Activated CD8-positive, alpha-beta memory T cell treated with anti-CD3 and anti-CD28 coated beads, Interleukin-2, amount 10 ng/mL, durations not matched to agents 7 days and 5 days (primary cell): ENCODE results near the gene CHST14. TPM values are rescaled to one million over a fixed set of nuclear protein-coding genes. Genes with fewer than 3 reads are reported as not detected.

Experiments used
- ATAC-seq: fragments of 150-1000 bp; cut with Tn5 transposase; one replicate; pipeline ENCODE4 v1.10.0; 2021; ENCODE audit warnings: moderate library complexity
- CTCF ChIA-PET: fragments of 350-600 bp; sonication (Branson Sonifier 250); formaldehyde crosslinking; loops from one replicate; lab custom pipeline; 2021; ENCODE audit warnings: antibody characterized with exemption; lab: Charles Lee
- DNase-seq: peaks from one replicate; pipeline ENCODE4 v3.0.0-alpha.2; 2020
- H3K27ac Mint-ChIP-seq: one replicate; pipeline ENCODE4 v1.8.0; 2021; ENCODE audit warnings: mild to moderate bottlenecking, mixed read lengths
- H3K27me3 Mint-ChIP-seq: one replicate; pipeline ENCODE4 v1.8.0; 2021; ENCODE audit warnings: mixed read lengths
- H3K36me3 Mint-ChIP-seq: one replicate; pipeline ENCODE4 v1.8.0; 2021; ENCODE audit warnings: mild to moderate bottlenecking, mixed read lengths
- H3K4me1 Mint-ChIP-seq: one replicate; pipeline ENCODE4 v1.8.0; 2021; ENCODE audit warnings: mixed read lengths
- H3K4me3 Mint-ChIP-seq: one replicate; pipeline ENCODE4 v1.8.0; 2021; ENCODE audit warnings: mild to moderate bottlenecking, moderate library complexity, mixed read lengths
- H3K9me3 Mint-ChIP-seq: one replicate; pipeline ENCODE4 v1.8.0; 2022; ENCODE audit warnings: low read depth, mixed read lengths
- total RNA-seq, 2 experiments: library from RNA; stranded (reverse); gene quantifications; one replicate each; pipeline ENCODE4 v1.2.3, GENCODE V29; 2021

The CHST14 gene
- total RNA-seq: 10 to 100 TPM; 12.3 to 12.6 TPM

GRCh38 chr15:40470423-40471104 lies at the start of gene CHST14:
CHST14 (plus strand) TSS chr15:40470984; CDS start chr15:40471214, 230 bp downstream.
- DNase-seq (peak; percentile 59), ATAC-seq (peak; percentile 87)
- Mint-ChIP-seq H3K4me3 (peak within 1 kb of the TSS; percentile 84), H3K9me3 (no peaks in the 10 kb centered on the region), H3K36me3 (peaks cover 4% of the 10 kb centered on the region), H3K4me1 (peaks cover 21% of the 10 kb centered on the region), H3K27ac (peak within 1 kb of the TSS; percentile 80), H3K27me3 (no peaks in the 10 kb centered on the region)
- CTCF ChIA-PET: interaction anchor here (1.0 to 1.9 kb wide), 4 partner anchors 11 to 49 kb away, joined by 3 to 5 read pairs (median 4); no protein-coding TSS in a partner anchor

- Mint-ChIP-seq H3K9me3 (no peaks in the 10 kb centered on the region), H3K27me3 (no peaks in the 10 kb centered on the region), H3K27ac (no peak overlapping the region), H3K4me3 (no peak overlapping the region), H3K36me3 (peaks cover 4% of the 10 kb centered on the region), H3K4me1 (peaks cover 7% of the 10 kb centered on the region)
- CTCF ChIA-PET: interaction anchor here (0.9 to 13.9 kb wide), 37 partner anchors 9 to 204 kb away, joined by 3 to 235 read pairs (median 5); partner anchors contain the start of genes CCDC9B, CHST14, INAFM2 and IVD
- peak; percentile 99 for ATAC-seq
- DNase-seq: peak; percentile 87
These were observed 49.3 kb upstream of the CHST14 start for GRCh38 chr15:40421246-40422157.

- Mint-ChIP-seq H3K9me3 (no peaks in the 10 kb centered on the region), H3K27ac (no peak overlapping the region), H3K4me1 (peaks cover 7% of the 10 kb centered on the region), H3K4me3 (no peak overlapping the region), H3K36me3 (no peaks in the 10 kb centered on the region), H3K27me3 (no peaks in the 10 kb centered on the region)
- ATAC-seq (no peak), DNase-seq (no peak)
- CTCF ChIA-PET: interaction anchor here (0.9 to 13.9 kb wide), 7 partner anchors 15 to 146 kb away, joined by 3 to 235 read pairs (median 21); partner anchors contain the start of genes CCDC9B and INAFM2
These were observed 46.2 kb upstream of the CHST14 start for GRCh38 chr15:40424483-40425115.

- H3K9me3 Mint-ChIP-seq: no peaks in the 10 kb centered on the region
- DNase-seq: no peak
- ATAC-seq: no peak
- CTCF ChIA-PET: interaction anchor here (1.1 to 13.9 kb wide), 4 partner anchors 57 to 147 kb away, joined by 3 to 235 read pairs (median 70); partner anchors contain the start of gene CCDC9B
- peaks cover 7% of the 10 kb centered on the region for H3K4me1 Mint-ChIP-seq
- H3K4me3 Mint-ChIP-seq: no peak overlapping the region
- H3K27ac Mint-ChIP-seq: no peak overlapping the region
- H3K36me3 Mint-ChIP-seq: no peaks in the 10 kb centered on the region
- H3K27me3 Mint-ChIP-seq: no peaks in the 10 kb centered on the region
These were observed 45.1 kb upstream of the CHST14 start for GRCh38 chr15:40425681-40426080.

- no peaks in the 10 kb centered on the region for H3K27me3 Mint-ChIP-seq
- H3K27ac Mint-ChIP-seq: no peak overlapping the region
- DNase-seq (no peak), ATAC-seq (no peak)
- no peaks in the 10 kb centered on the region for H3K9me3 Mint-ChIP-seq
- no peaks in the 10 kb centered on the region for H3K4me1 Mint-ChIP-seq
- no peak overlapping the region for H3K4me3 Mint-ChIP-seq
- CTCF ChIA-PET: interaction anchor here (0.8 to 13.9 kb wide), 2 partner anchors 63 to 88 kb away, joined by 3 to 235 read pairs; partner anchors contain the start of gene CCDC9B
- no peaks in the 10 kb centered on the region for H3K36me3 Mint-ChIP-seq
These were observed 43.6 kb upstream of the CHST14 start for GRCh38 chr15:40427188-40427587.

GRCh38 chr15:40428185-40428584 lies 42.6 kb upstream of the CHST14 start:
- ATAC-seq (no peak), DNase-seq (no peak)
- Mint-ChIP-seq H3K9me3 (no peaks in the 10 kb centered on the region), H3K36me3 (no peaks in the 10 kb centered on the region), H3K27ac (no peak overlapping the region), H3K4me1 (no peaks in the 10 kb centered on the region), H3K27me3 (no peaks in the 10 kb centered on the region), H3K4me3 (no peak overlapping the region)
- CTCF ChIA-PET: interaction anchor here (13.9 kb wide), 1 partner anchor 89 kb away, joined by 235 read pairs; the partner anchor contains the start of gene CCDC9B

- no peak for DNase-seq
- H3K27ac Mint-ChIP-seq: no peak overlapping the region
- H3K4me3 Mint-ChIP-seq: no peak overlapping the region
- H3K9me3 Mint-ChIP-seq: no peaks in the 10 kb centered on the region
- H3K4me1 Mint-ChIP-seq: no peaks in the 10 kb centered on the region
- peaks cover 4% of the 10 kb centered on the region for H3K27me3 Mint-ChIP-seq
- no peaks in the 10 kb centered on the region for H3K36me3 Mint-ChIP-seq
- no peak for ATAC-seq
- CTCF ChIA-PET: interaction anchor here (13.9 kb wide), 1 partner anchor 90 kb away, joined by 235 read pairs; the partner anchor contains the start of gene CCDC9B
These were observed 41.6 kb upstream of the CHST14 start for GRCh38 chr15:40429068-40429710.

- CTCF ChIA-PET: interaction anchor here (1.0 to 2.9 kb wide), 2 partner anchors 8 to 92 kb away, joined by 3 to 10 read pairs; no protein-coding TSS in a partner anchor
- no peak overlapping the region for H3K27ac Mint-ChIP-seq
These were observed 40.4 kb upstream of the CHST14 start for GRCh38 chr15:40430271-40430805.

GRCh38 chr15:40435023-40435709 lies 35.6 kb upstream of the CHST14 start:
- H3K4me3 Mint-ChIP-seq: no peak overlapping the region
- peaks cover 15% of the 10 kb centered on the region for H3K4me1 Mint-ChIP-seq
- no peak overlapping the region for H3K27ac Mint-ChIP-seq
- no peaks in the 10 kb centered on the region for H3K9me3 Mint-ChIP-seq
- no peak for ATAC-seq
- peaks cover 61% of the 10 kb centered on the region for H3K27me3 Mint-ChIP-seq
- no peaks in the 10 kb centered on the region for H3K36me3 Mint-ChIP-seq
- DNase-seq: no peak
- CTCF ChIA-PET: interaction anchor here (1.0 to 2.0 kb wide), 3 partner anchors 13 to 91 kb away, joined by 3 to 9 read pairs (median 7); no protein-coding TSS in a partner anchor

More at GRCh38 chr15:40430271-40430805, 40.4 kb upstream of the CHST14 start:
- ATAC-seq (no peak), DNase-seq (no peak)
- Mint-ChIP-seq H3K27me3 (peaks cover 15% of the 10 kb centered on the region), H3K4me3 (no peak overlapping the region), H3K9me3 (no peaks in the 10 kb centered on the region), H3K4me1 (no peaks in the 10 kb centered on the region), H3K36me3 (no peaks in the 10 kb centered on the region)

- CTCF ChIA-PET: interaction anchor here (1.7 to 2.0 kb wide), 2 partner anchors 13 to 91 kb away, joined by 7 to 9 read pairs; no protein-coding TSS in a partner anchor
- DNase-seq (no peak), ATAC-seq (no peak)
- no peaks in the 10 kb centered on the region for H3K36me3 Mint-ChIP-seq
- H3K27ac Mint-ChIP-seq: no peak overlapping the region
- peaks cover 61% of the 10 kb centered on the region for H3K27me3 Mint-ChIP-seq
- no peak overlapping the region for H3K4me3 Mint-ChIP-seq
- no peaks in the 10 kb centered on the region for H3K9me3 Mint-ChIP-seq
- H3K4me1 Mint-ChIP-seq: peaks cover 16% of the 10 kb centered on the region
These were observed 35.1 kb upstream of the CHST14 start for GRCh38 chr15:40435710-40436089.

- peaks cover 61% of the 10 kb centered on the region for H3K27me3 Mint-ChIP-seq
These were observed 34.5 kb upstream of the CHST14 start for GRCh38 chr15:40436116-40436891.

More at GRCh38 chr15:40436116-40436891, 34.5 kb upstream of the CHST14 start:
- DNase-seq (no peak), ATAC-seq (no peak)
- H3K4me1 Mint-ChIP-seq: peaks cover 16% of the 10 kb centered on the region
- H3K4me3 Mint-ChIP-seq: no peak overlapping the region
- CTCF ChIA-PET: interaction anchor here (0.9 to 2.0 kb wide), 6 partner anchors 9 to 113 kb away, joined by 3 to 9 read pairs (median 4); partner anchors contain the start of genes DISP2 and INAFM2
- H3K36me3 Mint-ChIP-seq: no peaks in the 10 kb centered on the region
- no peaks in the 10 kb centered on the region for H3K9me3 Mint-ChIP-seq
- no peak overlapping the region for H3K27ac Mint-ChIP-seq
